IMR-90 (cell line): ENCODE measurements around the gene CLDN15. TPM values are rescaled to one million over a fixed set of nuclear protein-coding genes. Genes with fewer than 3 reads are reported as not detected.
"Not testable (repeated sequence)": the region's sequence is repeated elsewhere in the genome, so short reads cannot be mapped to it uniquely, and the experiment has no call there.

Experiments
- ATAC-seq: fragments of 200-7000 bp; cut with Tn5 transposase; 2 replicates; pipeline ENCODE4 v1.9.1; 2020; ENCODE audit warnings: low read depth, mild to moderate bottlenecking, moderate library complexity
- BruUV-seq: library from RNA; stranded (reverse); fragments of 400-500 nt; replicated peaks from 2 replicates; lab custom pipeline; 2021; lab: Mats Ljungman, UMichigan
- CTCF ChIA-PET: fragments of 300-600 bp; formaldehyde crosslinking; extraction: SDS; loops from one replicate; lab custom pipeline; 2021; ENCODE audit warnings: antibody characterized with exemption; lab: Yijun Ruan, JAX
- POLR2A ChIA-PET: fragments of 300-600 bp; sonication (Branson Sonifier 250); formaldehyde crosslinking; loops from one replicate; lab custom pipeline; 2022; ENCODE audit warnings: antibody characterized with exemption; ENCODE audit not compliant: unreplicated experiment; lab: Charles Lee
- DNase-seq: peaks from one replicate; pipeline ENCODE4 v3.0.0; 2013
- H2AFZ ChIP-seq: replicated peaks from 2 replicates; pipeline ENCODE3; 2013; ENCODE audit warnings: low read length, mild to moderate bottlenecking; ENCODE audit not compliant: poor library complexity
- H2AK5ac ChIP-seq: 2 replicates; pipeline ENCODE4 v1.6.1; 2013; ENCODE audit warnings: low read depth, low read length, inconsistent platforms
- H2AK9ac ChIP-seq: replicated peaks from 2 replicates; pipeline ENCODE3; 2013; ENCODE audit warnings: mild to moderate bottlenecking, low read depth, low read length, moderate library complexity; ENCODE audit not compliant: poor library complexity
- H2BK120ac ChIP-seq: 2 replicates; pipeline ENCODE4 v1.6.1; 2013; ENCODE audit warnings: low read depth, low read length, inconsistent platforms
- H2BK15ac ChIP-seq: 3 replicates; pipeline ENCODE4 v1.6.1; 2013; ENCODE audit warnings: low read depth, low read length, inconsistent platforms
- H2BK20ac ChIP-seq: 2 replicates; pipeline ENCODE4 v1.6.1; 2013; ENCODE audit warnings: low read depth, mild to moderate bottlenecking, inconsistent platforms, low read length, moderate library complexity
- H2BK5ac ChIP-seq: 2 replicates; pipeline ENCODE4 v1.6.1; 2013; ENCODE audit warnings: mild to moderate bottlenecking, low read depth, low read length, inconsistent platforms; ENCODE audit not compliant: poor library complexity, severe bottlenecking
- H3K14ac ChIP-seq: replicated peaks from 2 replicates; pipeline ENCODE4 v1.6.1; 2013; ENCODE audit warnings: low read depth, low read length, inconsistent platforms
- H3K18ac ChIP-seq: 2 replicates; pipeline ENCODE4 v1.6.1; 2013; ENCODE audit warnings: low read depth, low read length, control low read depth
- H3K23ac ChIP-seq: 2 replicates; pipeline ENCODE4 v1.6.1; 2013; ENCODE audit warnings: low read depth, low read length, inconsistent platforms
- H3K27ac ChIP-seq: 2 replicates; pipeline ENCODE4 v1.5.1; 2013; ENCODE audit warnings: mild to moderate bottlenecking, control low read depth, low read length; ENCODE audit not compliant: insufficient read depth
- H3K27me3 ChIP-seq: 2 replicates; pipeline ENCODE4 v1.6.1; 2013; ENCODE audit warnings: low read length; ENCODE audit not compliant: control insufficient read depth, insufficient read depth
- H3K36me3 ChIP-seq: 2 replicates; pipeline ENCODE4 v1.6.1; 2013; ENCODE audit warnings: low read length, mixed read lengths; ENCODE audit not compliant: control insufficient read depth, insufficient read depth
- H3K4ac ChIP-seq: 2 replicates; pipeline ENCODE4 v1.6.1; 2013; ENCODE audit warnings: low read depth, low read length, inconsistent platforms
- H3K4me1 ChIP-seq: 2 replicates; pipeline ENCODE4 v1.6.1; 2013; ENCODE audit warnings: low read length, mixed read lengths; ENCODE audit not compliant: control insufficient read depth, insufficient read depth
- H3K4me2 ChIP-seq: 2 replicates; pipeline ENCODE4 v1.6.1; 2013; ENCODE audit warnings: low read depth, mild to moderate bottlenecking, control low read depth, low read length, moderate library complexity
- H3K4me3 ChIP-seq: 2 replicates; pipeline ENCODE4 v1.5.1; 2013; ENCODE audit warnings: low read depth, mild to moderate bottlenecking, control low read depth, low read length, moderate library complexity; ENCODE audit not compliant: insufficient read depth
- H3K56ac ChIP-seq: 2 replicates; pipeline ENCODE4 v1.6.1; 2013; ENCODE audit warnings: low read length, inconsistent platforms; ENCODE audit not compliant: insufficient read depth; ENCODE audit errors: extremely low read depth
- H3K79me1 ChIP-seq, 2 experiments: 2 replicates each; pipeline ENCODE4 v1.6.1; 2013; ENCODE audit warnings: low read length in 2 of 2, inconsistent platforms in 1 of 2, low read depth in 1 of 2
- H3K9ac ChIP-seq: 2 replicates; pipeline ENCODE4 v1.6.1; 2013; ENCODE audit warnings: low read depth, low read length, control low read depth
- H3K9me1 ChIP-seq: 2 replicates; pipeline ENCODE4 v1.6.1; 2013; ENCODE audit warnings: low read length, inconsistent platforms; ENCODE audit not compliant: insufficient read depth
- H3K9me3 ChIP-seq: 2 replicates; pipeline ENCODE4 v1.6.1; 2013; ENCODE audit warnings: low read length; ENCODE audit not compliant: control insufficient read depth, insufficient read depth
- H4K20me1 ChIP-seq: 2 replicates; pipeline ENCODE4 v1.6.1; 2013; ENCODE audit warnings: low read length, inconsistent platforms; ENCODE audit not compliant: insufficient read depth
- H4K5ac ChIP-seq: 2 replicates; pipeline ENCODE4 v1.6.1; 2013; ENCODE audit warnings: mild to moderate bottlenecking, low read depth, low read length, control low read depth
- H4K8ac ChIP-seq, 2 experiments: 2 replicates each; pipeline ENCODE4 v1.6.1; 2013; ENCODE audit warnings: low read depth in 2 of 2, low read length in 2 of 2, control low read depth in 1 of 2, inconsistent platforms in 1 of 2
- H4K91ac ChIP-seq: 2 replicates; pipeline ENCODE4 v1.6.1; 2013; ENCODE audit warnings: low read depth, low read length, inconsistent platforms; ENCODE audit not compliant: insufficient read depth
- WGBS, 2 experiments: methylation state at CpG; one replicate each; pipeline versions ENCODE4 v1.1.5 to v1.1.7; 2013; ENCODE audit warnings: missing lambda C conversion rate in 2 of 2; ENCODE audit not compliant: insufficient read length in 1 of 2; ENCODE audit errors: extremely low coverage in 2 of 2; 5-methylcytosine and 5-hydroxymethylcytosine counted together
- dilution Hi-C: fragments of 300-500 bp; cut with HindIII; formaldehyde crosslinking; loops from one replicate; pipeline ENCODE4 v1.14.3; 2018; ENCODE audit warnings: low sequenced_read_pairs; ENCODE audit not compliant: unreplicated experiment
- in situ Hi-C: fragments of 300-500 bp; cut with MboI; formaldehyde crosslinking; loops from 3 replicates; pipeline ENCODE4 v1.14.3; 2019; ENCODE audit warnings: low sequenced_read_pairs, inconsistent platforms, mixed read lengths
- intact Hi-C: fragments of 100-400 bp; cut with micrococcal nuclease; formaldehyde crosslinking; loops from 2 replicates; pipeline ENCODE4 v1.10.0; 2022
- polyA plus RNA-seq, 3 experiments: library from polyadenylated mRNA; depleted of rRNA; stranded (reverse); fragments of >200 nt; gene quantifications; 2 replicates each; pipeline ENCODE4 v1.2.3, GENCODE V29; 2012; ENCODE audit warnings: low replicate concordance in 1 of 3
- total RNA-seq: library from RNA; depleted of rRNA; stranded (reverse); fragments of >200 nt; gene quantifications from 2 replicates; pipeline ENCODE4 v1.2.3, GENCODE V29; 2012

Gene CLDN15
- total and polyA plus RNA-seq, 2 of the 4 experiments (the other 2 are of a cell fraction) = 0.72 to 5.4 TPM

DNA sequence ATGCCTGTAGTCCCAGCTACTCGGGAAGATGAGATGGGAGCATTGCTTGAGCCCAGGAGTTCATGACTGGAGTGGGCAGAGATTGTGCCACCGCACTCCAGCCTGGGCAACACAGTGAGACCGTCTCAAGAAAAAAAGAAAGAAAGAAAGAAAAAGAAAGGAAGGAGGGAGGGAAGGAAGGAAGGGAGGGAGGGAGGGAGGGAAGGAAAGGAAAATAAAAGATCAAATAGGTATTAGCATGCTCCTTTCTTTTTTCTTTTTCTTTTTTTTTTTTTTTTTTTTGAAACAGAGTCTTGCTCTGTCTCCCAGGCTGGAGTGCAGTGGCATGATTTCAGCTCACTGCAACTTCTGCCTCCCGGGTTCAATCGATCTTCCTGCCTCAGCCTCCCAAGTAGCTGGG, 15.6 kb upstream of the CLDN15 start:
- H2AK9ac ChIP-seq, H2AFZ ChIP-seq, H3K4ac ChIP-seq, intact Hi-C loops, H2BK15ac ChIP-seq, in situ Hi-C loops, H4K91ac ChIP-seq, H3K18ac ChIP-seq, H3K4me2 ChIP-seq, BruUV-seq, H3K4me1 ChIP-seq, H2AK5ac ChIP-seq, H3K27ac ChIP-seq, ATAC-seq, H3K9me1 ChIP-seq, H3K9ac ChIP-seq, H3K23ac ChIP-seq, H3K27me3 ChIP-seq, DNase-seq, POLR2A ChIA-PET, H3K14ac ChIP-seq, H2BK5ac ChIP-seq, H2BK20ac ChIP-seq, H3K56ac ChIP-seq, H4K20me1 ChIP-seq, H3K4me3 ChIP-seq, H3K36me3 ChIP-seq, dilution Hi-C loops, H3K9me3 ChIP-seq, H2BK120ac ChIP-seq: not testable (repeated sequence)
- Histone ChIP-seq H4K5ac (peak overlapping the region; percentile 23; the same call in 1 of the 2 replicates), H3K79me1 (peaks cover 8 to 20% of the 10 kb centered on the region in 2 experiments), H4K8ac (peak overlapping the region; percentile 74 to 75; a peak in 2 of 4 replicates)
- no CpG with 5 or more reads among the region's 5 CpGs for whole genome bisulfite sequencing, 2 experiments
- CTCF ChIA-PET = interaction anchor here (0.6 to 1.4 kb wide), 2 partner anchors 9 to 59 kb away, joined by 3 to 4 read pairs; no protein-coding TSS in a partner anchor
